Vagina (tissue), 2 donors: ENCODE data around the gene ZBTB20. TPM values are rescaled to one million over a fixed set of nuclear protein-coding genes. Genes with fewer than 3 reads are reported as not detected.
A peak's percentile ranks its signal among the peaks of the same experiment; 100 is the strongest.

Source experiments
- DNase-seq, 2 donors: peaks; one replicate each; pipeline ENCODE4 v3.0.0-alpha.2; 2017; ENCODE audit errors: extremely low spot score in 2 of 2
- H3K27ac ChIP-seq: fragments of 200-600 bp; sonication (generic); one replicate; pipeline ENCODE4 v1.5.1; 2019
- H3K27me3 ChIP-seq: fragments of 200-600 bp; sonication (generic); one replicate; pipeline ENCODE4 v1.5.1; 2019
- H3K36me3 ChIP-seq, 2 donors: fragments of 200-600 bp; sonication (generic); one replicate each; pipeline ENCODE4 v1.5.1; 2017 to 2019
- H3K4me1 ChIP-seq: fragments of 200-600 bp; sonication (generic); one replicate; pipeline ENCODE4 v1.5.1; 2019
- H3K4me3 ChIP-seq, 2 donors: fragments of 200-600 bp; sonication (generic); 1 replicate in 1 of 2; 2 replicates in 1 of 2; pipeline ENCODE4 v1.5.1; 2016 to 2019
- H3K9me3 ChIP-seq: fragments of 200-600 bp; sonication (generic); one replicate; pipeline ENCODE4 v1.5.1; 2019
- CTCF ChIP-seq, 3 experiments: fragments of 450-650 bp in 2 of 3; fragments of 200-600 bp in 1 of 3; sonication (generic) in 1 of 3; IDR thresholded peaks; one replicate each; pipeline ENCODE4 v1.5.1; 2017 to 2019; ENCODE audit warnings: antibody characterized with exemption in 3 of 3, mild to moderate bottlenecking in 2 of 3, moderate library complexity in 2 of 3
- POLR2A ChIP-seq, 2 donors: fragments of 450-650 bp; IDR thresholded peaks; one replicate each; pipeline ENCODE4 v1.6.1; 2017; ENCODE audit warnings: antibody characterized with exemption in 2 of 2, mild to moderate bottlenecking in 2 of 2, moderate library complexity in 2 of 2
- POLR2AphosphoS5 ChIP-seq, 2 donors: sonication (generic); formaldehyde crosslinking; IDR thresholded peaks; one replicate each; pipeline ENCODE4 v1.9.0; 2017; ENCODE audit warnings: antibody characterized with exemption in 2 of 2, mild to moderate bottlenecking in 2 of 2, low read depth in 1 of 2; ENCODE audit not compliant: insufficient read depth in 1 of 2
- intact Hi-C: fragments of 100-400 bp; cut with DNase I; formaldehyde crosslinking; loops from one replicate; pipeline ENCODE4 v1.15.1; 2023
- total RNA-seq: library from RNA; depleted of rRNA; stranded (reverse); fragments of >200 nt; gene quantifications from one replicate; pipeline ENCODE4 v1.2.3, GENCODE V29; 2016

Gene ZBTB20
- total RNA-seq, 1 donor from 2014 or later: 64.8 TPM

- H3K27ac ChIP-seq: peak overlapping the region; percentile 49
- no peak for TF ChIP-seq POLR2A (IDR thresholded peaks at IDR 0.05)
- TF ChIP-seq POLR2AphosphoS5 (IDR thresholded peaks at IDR 0.05; ENCODE audit: insufficient read depth in 1 of 2, low read depth in 1 of 2): peak in 1 of 2 donors; percentile 69
- peak; percentile 54 to 93 (median 67) for TF ChIP-seq CTCF (IDR thresholded peaks at IDR 0.05)
- H3K36me3 ChIP-seq: no peaks in the 10 kb centered on the region
- H3K27me3 ChIP-seq: no peaks in the 10 kb centered on the region
- intact Hi-C loops: no loop called here
- H3K4me1 ChIP-seq: no peaks in the 10 kb centered on the region
- no peaks in the 10 kb centered on the region for H3K9me3 ChIP-seq
- DNase-seq: no peak
- no peak overlapping the region for H3K4me3 ChIP-seq
Measured at GRCh38 chr3:114418724-114419543, 728.2 kb downstream of the ZBTB20 start.

GRCh38 chr3:114418107-114418506 is 729.0 kb downstream of the ZBTB20 start:
- Histone ChIP-seq H3K27ac (peak overlapping the region; percentile 11), H3K36me3 (no peaks in the 10 kb centered on the region), H3K4me3 (no peak overlapping the region), H3K27me3 (no peaks in the 10 kb centered on the region), H3K4me1 (no peaks in the 10 kb centered on the region), H3K9me3 (no peaks in the 10 kb centered on the region)
- intact Hi-C loops: no loop called here
- DNase-seq: no peak
- no peak for TF ChIP-seq POLR2AphosphoS5 (IDR thresholded peaks at IDR 0.05; ENCODE audit: insufficient read depth in 1 of 2, low read depth in 1 of 2)
- TF ChIP-seq POLR2A (IDR thresholded peaks at IDR 0.05): no peak
- TF ChIP-seq CTCF (IDR thresholded peaks at IDR 0.05): no peak

- Histone ChIP-seq H3K27ac (peak overlapping the region; percentile 11), H3K4me3 (no peak overlapping the region), H3K9me3 (no peaks in the 10 kb centered on the region), H3K4me1 (peaks cover 1% of the 10 kb centered on the region), H3K27me3 (no peaks in the 10 kb centered on the region), H3K36me3 (no peaks in the 10 kb centered on the region)
- TF ChIP-seq CTCF (IDR thresholded peaks at IDR 0.05) (no peak), POLR2AphosphoS5 (IDR thresholded peaks at IDR 0.05; ENCODE audit: insufficient read depth in 1 of 2, low read depth in 1 of 2) (no peak), POLR2A (IDR thresholded peaks at IDR 0.05) (no peak)
- DNase-seq: no peak
- intact Hi-C loops: no loop called here
Measured at GRCh38 chr3:114417675-114418074, 729.4 kb downstream of the ZBTB20 start.

GRCh38 chr3:114417265-114417664 is 729.8 kb downstream of the ZBTB20 start:
- intact Hi-C loops: no loop called here
- Histone ChIP-seq H3K4me3 (no peak overlapping the region), H3K27me3 (no peaks in the 10 kb centered on the region), H3K36me3 (no peaks in the 10 kb centered on the region), H3K27ac (peak overlapping the region; percentile 11), H3K9me3 (no peaks in the 10 kb centered on the region), H3K4me1 (peaks cover 6% of the 10 kb centered on the region)
- DNase-seq: no peak
- TF ChIP-seq POLR2A (IDR thresholded peaks at IDR 0.05): no peak
- no peak for TF ChIP-seq POLR2AphosphoS5 (IDR thresholded peaks at IDR 0.05; ENCODE audit: insufficient read depth in 1 of 2, low read depth in 1 of 2)
- no peak for TF ChIP-seq CTCF (IDR thresholded peaks at IDR 0.05)
